Measurements from ENCODE around the gene DMXL1.

DMXL1 gene

GRCh38 chr5:119275601-119276173, 204.8 kb downstream of the DMXL1 start:
- no peak for DNase-seq (ENCODE audit: insufficient read length)
- TF ChIP-seq TAF1 (IDR thresholded peaks at IDR 0.05; ENCODE audit: borderline replicate concordance, low read depth, low read length) (no peak), POLR2AphosphoS5 (IDR thresholded peaks at IDR 0.05; ENCODE audit: low read depth, low read length) (no peak)
- peak; percentile 92 for FAIRE-seq

GRCh38 chr5:119276978-119277377, 206.1 kb downstream of the DMXL1 start:
- no peak for DNase-seq (ENCODE audit: insufficient read length)
- FAIRE-seq, result peak; percentile 14

DNA sequence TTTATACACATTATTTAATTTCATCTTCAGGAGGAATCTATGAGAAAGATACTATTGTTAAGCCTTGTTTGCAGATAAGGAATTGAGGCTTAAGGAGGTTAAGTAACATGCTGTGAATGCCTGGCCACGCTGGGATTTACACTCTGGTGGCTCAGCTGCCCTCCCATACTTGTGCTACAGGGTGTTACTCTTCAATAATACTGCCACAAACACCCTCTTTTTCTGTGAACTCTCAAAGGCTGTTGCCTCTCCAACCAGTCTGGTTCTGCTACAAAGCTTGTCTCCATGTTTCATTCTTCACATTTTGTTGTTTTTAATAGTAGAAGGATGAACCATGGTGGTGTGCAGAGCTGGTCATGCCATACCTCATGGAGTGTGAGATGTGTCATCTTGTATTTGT, 208.2 kb downstream of the DMXL1 start:
- TF ChIP-seq POLR2AphosphoS5 (IDR thresholded peaks at IDR 0.05; ENCODE audit: low read depth, low read length), result no peak
- no peak for TF ChIP-seq TAF1 (IDR thresholded peaks at IDR 0.05; ENCODE audit: borderline replicate concordance, low read depth, low read length)
- no peak for TF ChIP-seq POLR2A (IDR thresholded peaks at IDR 0.05; ENCODE audit: low read depth, low read length)
- DNase-seq (ENCODE audit: insufficient read length) (no peak), FAIRE-seq (no peak)

More at GRCh38 chr5:119276978-119277377, 206.1 kb downstream of the DMXL1 start:
- no peak for TF ChIP-seq POLR2A (IDR thresholded peaks at IDR 0.05; ENCODE audit: low read depth, low read length)
- no peak for TF ChIP-seq TAF1 (IDR thresholded peaks at IDR 0.05; ENCODE audit: borderline replicate concordance, low read depth, low read length)
- no peak for TF ChIP-seq POLR2AphosphoS5 (IDR thresholded peaks at IDR 0.05; ENCODE audit: low read depth, low read length)

DNA sequence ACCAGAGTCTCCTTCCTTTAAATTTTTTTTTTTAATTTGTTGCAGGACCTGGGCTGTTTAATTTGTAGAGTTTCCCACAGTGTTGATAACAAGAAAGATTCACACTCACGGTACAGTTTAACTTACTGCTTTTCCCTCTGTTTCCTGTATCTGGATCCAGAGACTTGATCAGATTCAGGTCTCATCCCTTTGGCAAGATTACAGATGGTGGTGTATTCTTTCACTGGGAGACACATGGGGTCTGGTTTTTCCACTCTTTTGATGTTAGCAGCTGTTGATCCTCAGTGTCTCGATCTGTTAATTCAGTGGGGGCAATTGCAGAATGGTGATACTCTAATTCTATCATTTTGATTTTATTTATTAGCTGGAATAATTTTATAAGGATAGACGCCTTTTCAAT, 209.5 kb downstream of the DMXL1 start:
- no peak for FAIRE-seq
- DNase-seq (ENCODE audit: insufficient read length), result no peak
- TF ChIP-seq POLR2AphosphoS5 (IDR thresholded peaks at IDR 0.05; ENCODE audit: low read depth, low read length) (no peak), POLR2A (IDR thresholded peaks at IDR 0.05; ENCODE audit: low read depth, low read length) (no peak), TAF1 (IDR thresholded peaks at IDR 0.05; ENCODE audit: borderline replicate concordance, low read depth, low read length) (no peak)

GRCh38 chr5:119282628-119283027, 211.7 kb downstream of the DMXL1 start:
- FAIRE-seq (no peak), DNase-seq (ENCODE audit: insufficient read length) (no peak)
- no peak for TF ChIP-seq POLR2AphosphoS5 (IDR thresholded peaks at IDR 0.05; ENCODE audit: low read depth, low read length)
- TF ChIP-seq POLR2A (IDR thresholded peaks at IDR 0.05; ENCODE audit: low read depth, low read length), result no peak
- no peak for TF ChIP-seq TAF1 (IDR thresholded peaks at IDR 0.05; ENCODE audit: borderline replicate concordance, low read depth, low read length)

- no peak for DNase-seq (ENCODE audit: insufficient read length)
- TF ChIP-seq POLR2A (IDR thresholded peaks at IDR 0.05; ENCODE audit: low read depth, low read length), result no peak
- TF ChIP-seq POLR2AphosphoS5 (IDR thresholded peaks at IDR 0.05; ENCODE audit: low read depth, low read length), result no peak
- TF ChIP-seq TAF1 (IDR thresholded peaks at IDR 0.05; ENCODE audit: borderline replicate concordance, low read depth, low read length), result no peak
- no peak for FAIRE-seq
These were observed 213.1 kb downstream of the DMXL1 start for GRCh38 chr5:119284031-119284430.

DNA sequence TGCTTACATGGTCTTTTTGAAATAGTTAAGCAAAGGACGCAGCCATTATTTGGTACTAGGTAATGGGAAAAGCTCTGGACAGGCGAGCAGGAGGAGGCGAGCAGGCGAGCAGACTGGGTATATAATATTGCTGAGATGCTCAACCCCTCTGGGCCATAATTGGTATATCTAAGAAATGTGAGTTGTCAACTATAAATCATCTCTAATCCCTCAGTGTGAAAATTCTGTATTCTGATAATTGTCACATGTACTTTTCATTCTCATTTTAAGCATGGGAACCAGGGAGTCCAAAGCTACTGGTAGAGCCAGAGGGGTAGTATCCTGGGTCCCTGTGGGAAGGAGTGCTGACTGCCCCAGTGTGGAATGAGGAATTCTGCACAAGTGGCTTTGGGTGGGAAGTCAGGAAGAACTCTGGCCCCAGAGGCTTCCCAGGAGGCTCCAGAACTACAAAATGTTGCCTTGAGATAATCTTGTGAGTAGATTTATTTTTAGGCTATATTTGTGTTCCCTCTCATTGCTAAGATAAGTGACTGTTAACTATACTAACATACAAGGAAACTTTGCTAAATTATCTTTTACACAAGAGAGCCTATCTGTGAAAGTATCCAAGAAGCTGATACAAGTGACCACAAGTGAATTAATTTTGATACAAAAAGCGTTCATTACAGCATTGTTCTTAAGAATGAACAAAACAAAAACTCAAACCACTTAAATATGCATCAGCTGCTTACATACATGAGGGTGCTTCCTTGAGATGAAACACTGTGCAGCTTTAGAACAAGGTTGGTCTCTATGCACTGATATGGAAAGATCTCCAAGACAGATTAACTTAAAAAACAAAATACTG, 214.4 kb downstream of the DMXL1 start:
- DNase-seq (ENCODE audit: insufficient read length) (no peak), FAIRE-seq (peak; percentile 36)
- TF ChIP-seq TAF1 (IDR thresholded peaks at IDR 0.05; ENCODE audit: borderline replicate concordance, low read depth, low read length), result no peak
- no peak for TF ChIP-seq POLR2AphosphoS5 (IDR thresholded peaks at IDR 0.05; ENCODE audit: low read depth, low read length)
- no peak for TF ChIP-seq POLR2A (IDR thresholded peaks at IDR 0.05; ENCODE audit: low read depth, low read length)

- TF ChIP-seq POLR2A (IDR thresholded peaks at IDR 0.05; ENCODE audit: low read depth, low read length), result no peak
- TF ChIP-seq TAF1 (IDR thresholded peaks at IDR 0.05; ENCODE audit: borderline replicate concordance, low read depth, low read length), result no peak
- no peak for TF ChIP-seq POLR2AphosphoS5 (IDR thresholded peaks at IDR 0.05; ENCODE audit: low read depth, low read length)
- no peak for DNase-seq (ENCODE audit: insufficient read length)
- no peak for FAIRE-seq
These were observed 215.9 kb downstream of the DMXL1 start for GRCh38 chr5:119286511-119287488.

DNA sequence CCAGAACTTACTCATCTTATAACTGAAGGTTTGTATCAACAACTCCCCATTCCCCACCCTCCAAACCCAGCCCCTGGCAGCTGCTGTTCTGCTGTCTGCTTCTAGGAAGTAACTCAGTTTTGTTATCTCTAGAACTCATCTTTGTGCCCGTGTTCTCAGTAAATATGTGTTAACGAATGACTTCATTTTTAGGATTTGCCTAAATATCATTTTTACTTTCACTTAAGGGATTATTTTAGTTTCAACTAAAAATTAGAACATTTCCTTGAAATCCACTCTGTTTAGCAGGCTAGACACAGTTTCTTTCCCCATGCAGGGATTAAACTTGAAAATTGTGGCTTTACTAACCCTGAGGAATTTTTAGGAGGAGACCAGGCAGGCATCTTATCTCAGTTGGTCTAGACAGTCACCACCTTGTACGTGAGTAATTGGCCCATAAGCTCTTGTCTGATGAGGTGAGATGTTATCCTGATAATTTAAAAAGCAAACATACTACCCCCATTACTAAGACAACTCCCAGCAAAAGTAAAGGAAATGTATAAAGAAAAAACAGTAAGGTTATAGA, 216.7 kb downstream of the DMXL1 start:
- TF ChIP-seq POLR2A (IDR thresholded peaks at IDR 0.05; ENCODE audit: low read depth, low read length), result no peak
- TF ChIP-seq POLR2AphosphoS5 (IDR thresholded peaks at IDR 0.05; ENCODE audit: low read depth, low read length), result no peak
- no peak for TF ChIP-seq TAF1 (IDR thresholded peaks at IDR 0.05; ENCODE audit: borderline replicate concordance, low read depth, low read length)
- DNase-seq (ENCODE audit: insufficient read length), result no peak
- peak; percentile 38 for FAIRE-seq

- TF ChIP-seq POLR2A (IDR thresholded peaks at IDR 0.05; ENCODE audit: low read depth, low read length) (no peak), POLR2AphosphoS5 (IDR thresholded peaks at IDR 0.05; ENCODE audit: low read depth, low read length) (no peak), TAF1 (IDR thresholded peaks at IDR 0.05; ENCODE audit: borderline replicate concordance, low read depth, low read length) (no peak)
- DNase-seq (ENCODE audit: insufficient read length) (no peak), FAIRE-seq (peak; percentile 33)
These were observed 217.6 kb downstream of the DMXL1 start for GRCh38 chr5:119288379-119289033.

All from GM12892 (cell line).